GM19438 (cell line): Measurements from ENCODE around the gene HES3.

Experiments used
- ATAC-seq: cut with Tn5 transposase; IDR thresholded peaks from one replicate; pipeline ENCODE4 v1.9.1; 2021; ENCODE audit warnings: low read depth; ENCODE audit not compliant: unreplicated experiment

Gene HES3

DNA sequence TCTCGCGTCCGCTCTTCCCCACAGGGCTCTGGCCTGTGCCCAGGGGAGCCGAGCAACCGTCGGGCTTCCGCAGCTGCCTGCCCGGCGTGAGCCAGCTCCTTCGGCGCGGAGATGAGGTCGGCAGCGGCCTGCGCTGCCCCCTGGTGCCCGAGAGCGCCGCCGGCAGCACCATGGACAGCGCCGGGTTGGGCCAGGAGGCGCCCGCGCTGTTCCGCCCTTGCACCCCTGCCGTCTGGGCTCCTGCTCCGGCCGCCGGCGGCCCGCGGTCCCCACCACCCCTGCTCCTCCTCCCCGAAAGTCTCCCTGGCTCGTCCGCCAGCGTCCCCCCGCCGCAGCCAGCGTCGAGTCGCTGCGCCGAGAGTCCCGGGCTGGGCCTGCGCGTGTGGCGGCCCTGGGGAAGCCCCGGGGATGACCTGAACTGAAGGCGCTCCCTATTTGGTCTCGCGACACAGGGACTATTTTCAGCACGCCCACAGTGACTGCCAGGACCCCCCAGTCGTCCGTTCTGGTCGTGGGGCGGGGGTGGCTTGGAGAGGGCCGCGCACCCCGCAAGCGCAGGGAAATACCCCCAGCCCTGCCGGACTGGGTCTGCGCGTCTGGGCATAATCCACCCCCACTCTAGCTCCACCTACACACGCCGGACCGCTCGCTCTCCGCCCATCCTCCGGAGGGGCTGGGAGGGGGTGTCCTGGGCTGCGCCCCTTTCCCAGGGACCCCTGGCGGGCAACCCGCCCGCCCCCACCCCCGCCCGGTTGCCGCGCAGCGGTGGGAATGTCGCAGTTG lies 1.3 kb downstream of the HES3 start:
- ATAC-seq = no peak

DNA sequence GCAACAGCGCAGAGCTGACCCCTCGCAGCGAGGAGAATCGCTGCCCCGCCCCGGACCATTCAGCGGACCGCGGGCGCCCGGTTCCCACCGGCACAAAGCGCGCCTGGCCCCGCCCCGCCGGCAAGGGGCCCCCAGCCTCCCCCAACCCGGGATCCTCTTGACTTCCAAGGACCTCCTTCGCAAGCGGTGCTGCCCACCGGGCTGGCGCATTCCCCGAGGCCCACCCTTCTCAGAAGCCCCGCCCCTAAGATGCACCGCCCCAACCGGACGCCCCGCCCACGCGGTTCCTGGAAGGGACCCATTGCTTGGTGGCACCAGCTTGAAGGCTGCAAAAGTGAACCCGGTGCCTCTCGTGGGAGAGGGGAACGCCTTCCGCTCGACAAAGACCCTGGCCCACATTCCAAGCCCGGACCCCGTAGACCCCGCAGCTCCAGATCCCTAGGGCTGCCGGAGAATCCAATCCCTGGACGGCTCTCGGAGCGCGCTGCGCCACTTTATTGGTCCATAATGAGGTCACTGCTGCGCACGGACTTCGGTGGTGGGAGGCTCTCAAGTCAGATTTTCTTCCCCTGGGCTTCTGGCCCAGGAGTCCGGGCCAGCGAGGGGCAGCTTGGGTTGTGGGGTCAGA lies 2.0 kb downstream of the HES3 start:
- ATAC-seq = no peak

DNA sequence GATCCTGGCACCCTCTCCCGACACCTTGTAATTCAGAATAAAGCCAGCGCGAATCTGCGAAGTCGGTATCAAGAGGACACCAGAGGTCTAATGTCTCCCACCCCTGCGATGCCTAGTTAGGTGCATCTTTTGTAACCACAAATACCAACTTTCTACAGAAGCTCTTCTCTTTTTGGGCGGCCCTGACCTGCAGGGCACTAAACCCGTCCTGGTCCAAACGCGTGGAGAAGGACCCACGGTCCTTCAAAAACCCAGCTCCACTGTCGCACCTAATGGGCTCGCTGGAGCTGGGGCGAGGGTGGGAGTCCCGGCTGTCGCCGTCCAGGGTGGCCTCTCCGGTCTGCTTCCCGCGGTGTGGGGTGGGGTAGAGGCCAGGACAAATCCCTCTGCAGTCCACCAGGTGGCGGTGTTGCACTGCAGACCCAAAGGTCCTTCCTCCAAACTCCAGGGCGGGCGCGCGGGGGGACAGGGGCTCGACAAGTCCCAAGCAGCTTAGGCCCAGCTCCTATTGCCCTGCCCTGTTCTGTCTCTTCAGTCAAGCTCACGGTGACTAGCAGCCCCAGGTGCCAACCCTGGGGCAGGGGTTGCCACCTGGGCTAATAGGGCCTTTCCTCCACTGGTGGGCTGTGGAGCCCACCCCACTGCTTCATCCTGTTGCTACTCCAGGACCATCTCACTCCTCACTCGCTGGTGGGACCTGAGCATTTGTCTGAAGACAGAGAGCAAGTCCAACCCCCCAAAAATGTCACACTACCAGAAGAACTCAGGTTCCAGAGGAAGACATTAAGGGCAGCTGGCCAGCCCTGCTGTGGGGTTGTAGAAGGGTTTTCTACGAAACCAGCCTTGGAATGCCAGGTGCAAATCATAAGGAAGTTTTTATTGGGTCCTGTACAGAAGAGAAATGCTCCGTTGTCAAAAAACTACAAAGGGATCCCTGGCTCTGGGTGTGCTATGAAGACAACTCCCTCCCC lies 2.8 kb downstream of the HES3 start:
- no peak for ATAC-seq

DNA sequence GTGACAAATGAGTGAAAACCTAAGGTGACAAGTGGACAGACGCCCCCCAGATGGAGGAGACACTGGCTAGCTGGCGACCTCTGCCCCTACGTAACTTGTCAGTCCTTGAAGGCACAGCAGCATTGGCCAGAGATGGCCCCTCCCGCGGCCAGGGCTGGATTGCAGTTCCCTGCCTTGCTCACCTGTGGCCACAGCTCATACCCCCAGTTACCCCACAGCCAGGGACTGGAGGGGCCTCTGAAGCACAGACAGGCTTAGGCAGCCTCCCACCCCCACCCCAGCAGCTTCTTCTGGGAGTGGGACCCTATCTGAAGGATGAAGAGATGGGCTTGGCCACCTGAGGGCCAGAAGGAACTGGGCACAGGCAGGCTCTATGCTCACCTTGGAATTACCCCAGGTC lies 3.7 kb downstream of the HES3 start:
- ATAC-seq = no peak

DNA sequence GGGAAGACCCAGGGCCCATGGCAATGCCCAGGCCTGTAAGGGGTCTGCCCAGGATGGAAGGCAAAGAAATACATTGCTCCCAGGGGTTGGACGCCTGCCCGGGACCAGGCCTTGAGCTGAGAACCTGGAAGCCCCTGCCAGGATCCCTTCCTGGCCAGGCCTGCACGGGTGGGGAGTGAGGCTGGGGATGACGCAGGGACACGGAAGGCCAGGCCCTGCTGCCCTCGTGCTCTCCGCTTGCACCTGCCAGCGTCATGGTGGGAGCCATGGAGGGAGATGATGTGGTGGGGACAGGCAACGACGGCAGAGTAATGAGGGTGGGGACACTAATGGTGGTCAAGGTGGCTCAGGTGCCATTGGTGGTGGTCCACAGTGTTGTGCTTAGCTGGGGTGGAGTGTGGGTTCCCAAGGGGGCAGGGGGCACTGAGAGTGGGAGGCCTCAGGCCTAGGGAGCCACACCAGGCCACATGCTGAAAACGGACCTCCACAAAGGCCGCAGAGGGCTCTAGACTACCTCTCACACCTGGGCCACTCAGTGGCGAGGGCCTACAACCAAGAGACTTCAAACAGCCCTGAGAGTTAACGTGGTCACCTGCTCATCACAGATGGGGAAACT lies 4.3 kb downstream of the HES3 start:
- no peak for ATAC-seq

DNA sequence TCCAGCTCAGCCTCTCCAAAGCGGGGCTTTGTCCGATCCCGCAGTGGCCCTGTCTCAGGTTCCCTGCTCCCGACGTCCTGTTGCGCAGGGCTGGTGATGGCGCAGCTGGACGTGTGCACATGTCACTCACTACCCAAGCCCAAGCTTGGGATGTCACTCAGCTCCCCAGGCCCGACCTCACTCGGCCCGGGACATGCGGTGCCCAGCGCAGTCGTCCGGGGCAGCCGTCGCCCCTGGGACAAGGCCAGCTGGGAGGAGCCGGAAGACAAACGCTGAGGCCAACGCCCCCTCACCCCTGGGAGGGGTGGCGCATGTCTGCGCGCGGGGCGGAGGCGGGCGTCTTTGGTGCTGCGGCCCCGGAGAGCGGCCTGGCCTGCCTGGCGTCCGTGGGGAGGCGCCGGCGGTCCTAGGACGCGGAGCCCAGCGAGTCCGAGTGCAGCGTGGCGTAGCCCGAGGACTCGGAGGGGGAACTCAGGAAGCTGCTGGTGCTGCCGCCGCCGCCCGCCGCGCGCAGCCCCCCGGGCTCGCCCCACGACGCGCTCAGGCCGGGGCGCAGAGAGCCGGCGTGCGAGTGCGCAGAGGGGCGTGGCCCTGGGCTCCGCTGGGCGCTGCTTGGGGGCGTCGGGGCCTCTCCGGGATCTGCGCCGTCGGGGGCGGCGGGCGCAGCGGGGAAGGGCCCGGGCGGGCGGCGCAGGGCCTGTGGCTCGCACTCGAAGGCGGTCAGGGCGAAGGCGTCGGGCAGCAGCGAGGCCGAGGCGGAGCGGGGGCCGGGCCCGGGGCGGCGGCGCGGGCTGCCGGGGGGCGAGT lies 5.2 kb downstream of the HES3 start:
- no peak for ATAC-seq

DNA sequence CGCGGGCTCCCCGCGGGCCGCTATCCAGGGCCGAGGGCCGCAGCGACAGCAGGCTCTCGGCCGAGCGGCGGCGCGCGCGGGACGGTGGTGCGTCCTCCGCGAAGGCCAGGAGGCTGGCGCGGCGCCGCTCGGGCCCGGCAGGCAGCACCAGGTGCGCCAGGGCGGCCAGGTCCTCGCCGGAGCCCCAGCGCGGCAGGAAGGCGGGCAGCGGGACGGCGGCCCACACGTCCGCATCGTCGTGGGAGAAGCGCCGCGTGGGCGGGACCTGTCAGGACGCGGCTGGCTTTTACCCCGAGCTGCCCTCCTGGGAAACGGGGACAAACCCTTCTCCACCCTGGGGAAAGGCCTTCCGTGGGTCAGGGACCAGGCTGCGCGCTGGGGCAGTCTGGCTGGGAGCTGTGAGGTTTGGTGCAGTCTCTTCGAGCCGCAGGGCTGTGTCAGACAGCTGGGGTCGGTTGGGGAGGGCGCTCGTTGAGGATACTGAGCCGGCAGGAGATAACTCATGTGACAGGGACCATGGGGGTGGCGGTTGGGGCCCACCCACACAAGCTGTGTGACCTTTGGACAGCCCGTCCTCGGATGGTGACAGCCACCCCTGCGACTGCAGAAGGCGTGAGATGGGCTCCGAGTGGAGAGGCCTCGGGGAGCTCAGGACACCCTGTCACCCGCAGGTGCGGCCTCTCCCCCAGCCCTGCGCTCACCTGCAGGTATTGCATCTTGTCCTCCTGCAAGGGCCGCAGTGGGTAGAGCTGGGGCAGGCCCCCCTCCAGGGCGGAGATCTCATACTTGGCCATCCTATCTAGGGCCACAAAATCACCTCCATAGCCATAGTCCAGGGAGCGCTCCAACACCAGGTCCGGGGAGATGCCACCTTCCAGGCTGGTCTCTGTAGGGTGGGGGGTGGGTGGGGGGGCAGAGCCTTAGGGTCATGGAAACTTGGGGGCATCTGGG lies 6.0 kb downstream of the HES3 start:
- no peak for ATAC-seq

DNA sequence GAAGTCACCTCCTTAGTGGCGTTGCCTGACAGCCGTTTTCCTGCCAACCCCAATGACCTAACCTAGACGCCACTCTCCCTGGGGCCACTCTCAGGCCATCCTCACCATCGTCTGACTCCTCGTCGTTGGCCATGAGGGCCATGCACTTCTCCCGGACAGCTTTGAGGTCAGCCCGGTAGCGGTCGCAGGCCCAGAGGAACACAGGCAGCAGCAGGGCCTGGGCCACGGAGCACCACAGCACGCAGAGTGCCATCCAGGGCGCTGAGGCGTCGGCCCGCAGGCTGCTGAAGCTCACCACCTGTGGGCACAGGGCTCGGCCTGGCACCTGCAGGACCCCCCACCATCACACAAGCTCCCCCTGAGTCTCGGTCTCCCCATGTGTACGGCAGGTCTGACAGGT lies 7.3 kb downstream of the HES3 start:
- no peak for ATAC-seq

DNA sequence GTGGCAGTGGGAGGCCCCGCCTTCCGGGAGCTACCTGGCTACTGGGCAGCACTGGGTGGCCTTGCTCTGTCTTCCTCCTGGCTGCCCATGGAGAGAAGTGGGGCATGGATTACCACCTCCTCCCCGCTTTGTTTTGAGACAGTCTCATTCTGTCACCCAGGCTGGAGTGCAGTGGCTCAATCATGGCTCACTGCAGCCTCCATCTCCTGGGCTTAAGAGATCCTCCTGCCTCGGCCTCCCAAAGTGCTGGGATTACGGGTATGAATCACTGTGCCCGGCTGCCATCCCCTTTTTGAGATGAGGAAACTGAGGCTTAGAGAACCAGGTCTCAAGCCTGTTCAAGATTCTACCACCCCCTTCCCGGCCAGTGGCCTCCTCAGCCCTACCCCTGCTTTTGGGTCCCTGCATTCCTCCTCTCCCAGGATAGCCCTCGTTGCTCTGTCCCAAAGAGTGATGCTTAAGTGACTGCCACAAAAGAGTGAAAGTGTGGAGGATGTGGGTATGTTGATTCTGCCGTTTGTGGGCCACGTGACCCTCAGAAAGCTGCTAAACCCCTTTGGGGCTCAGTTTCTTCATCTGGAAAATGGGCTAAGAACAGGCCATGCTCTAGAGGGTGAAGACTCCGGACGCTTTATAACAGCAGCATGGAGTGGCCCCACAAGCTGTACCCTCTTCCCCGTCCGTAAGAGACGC lies 7.8 kb downstream of the HES3 start:
- ATAC-seq = no peak

DNA sequence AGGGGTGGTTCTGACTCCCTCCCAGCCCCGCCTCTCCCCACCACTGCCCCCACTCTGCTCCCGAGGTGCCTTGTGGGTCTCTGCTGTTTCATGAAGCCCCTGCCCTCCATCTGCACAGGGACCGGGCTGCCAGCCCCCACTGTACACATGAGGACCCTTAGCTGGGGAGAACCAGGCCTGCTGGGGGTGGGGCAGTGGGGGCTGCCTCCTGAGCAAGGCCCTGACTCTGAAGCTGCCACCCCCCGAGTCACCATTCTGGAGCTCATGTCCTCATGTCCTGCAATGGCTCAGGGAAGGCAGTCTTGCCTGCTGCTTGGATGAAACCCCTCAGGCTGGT lies 8.4 kb downstream of the HES3 start:
- ATAC-seq = no peak

DNA sequence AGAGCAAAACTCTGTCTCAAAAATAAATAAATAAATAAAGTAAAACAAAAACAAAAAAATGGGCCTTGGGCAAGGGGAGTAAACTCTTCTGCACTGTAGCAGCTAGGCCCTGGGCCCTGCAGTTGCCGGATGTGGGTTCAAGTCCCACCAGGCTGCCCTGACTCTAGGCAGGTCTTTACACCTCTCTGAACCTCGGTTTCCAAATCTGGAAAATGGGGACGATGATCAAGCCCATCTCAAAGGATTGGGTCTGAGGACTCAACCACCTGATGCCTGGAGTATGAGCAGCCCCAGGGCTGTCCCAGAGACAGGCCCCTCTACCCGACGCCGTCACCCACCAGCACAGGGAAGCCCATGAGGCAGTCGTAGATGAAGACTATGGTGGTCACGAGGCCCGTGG lies 9.4 kb downstream of the HES3 start:
- ATAC-seq = no peak

DNA sequence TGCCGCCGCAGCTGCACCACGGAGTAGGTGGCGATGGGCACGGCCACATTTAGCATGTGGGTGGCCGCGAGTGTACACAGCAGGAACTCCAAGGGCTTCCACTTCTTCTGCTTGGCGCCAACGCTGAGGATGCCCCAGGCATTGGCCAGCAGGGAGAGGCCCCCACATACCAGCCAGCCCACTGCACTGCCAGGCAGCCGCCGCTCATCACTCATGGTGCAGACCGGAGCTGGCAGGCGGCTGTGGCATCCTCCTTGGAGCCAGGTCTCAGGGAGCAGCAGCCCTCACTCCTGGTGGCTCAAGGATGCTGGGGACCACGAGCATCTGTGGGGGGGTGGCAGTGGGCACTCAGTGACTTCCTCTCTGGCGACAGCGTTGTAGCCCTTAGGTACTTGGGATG lies 10.7 kb downstream of the HES3 start:
- ATAC-seq = no peak

DNA sequence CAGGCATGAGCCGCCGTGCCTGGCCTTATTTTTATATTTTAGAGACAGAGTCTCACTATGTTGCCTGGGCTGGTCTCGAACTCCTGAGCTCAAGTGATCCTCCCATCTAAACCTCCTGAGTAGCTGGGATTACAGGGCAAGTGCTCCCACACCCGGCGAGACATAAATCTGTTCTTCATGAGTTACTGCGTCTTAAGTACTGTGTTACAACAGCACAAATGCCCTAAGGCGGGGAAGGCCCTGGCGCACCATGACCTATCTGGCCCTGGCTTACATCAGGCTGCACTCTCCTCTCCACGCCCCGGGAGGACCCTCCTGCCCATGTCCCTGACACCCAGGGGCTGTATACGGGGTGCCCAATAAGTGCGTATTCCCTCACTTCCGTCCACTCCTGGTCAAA lies 12.7 kb downstream of the HES3 start:
- no peak for ATAC-seq

DNA sequence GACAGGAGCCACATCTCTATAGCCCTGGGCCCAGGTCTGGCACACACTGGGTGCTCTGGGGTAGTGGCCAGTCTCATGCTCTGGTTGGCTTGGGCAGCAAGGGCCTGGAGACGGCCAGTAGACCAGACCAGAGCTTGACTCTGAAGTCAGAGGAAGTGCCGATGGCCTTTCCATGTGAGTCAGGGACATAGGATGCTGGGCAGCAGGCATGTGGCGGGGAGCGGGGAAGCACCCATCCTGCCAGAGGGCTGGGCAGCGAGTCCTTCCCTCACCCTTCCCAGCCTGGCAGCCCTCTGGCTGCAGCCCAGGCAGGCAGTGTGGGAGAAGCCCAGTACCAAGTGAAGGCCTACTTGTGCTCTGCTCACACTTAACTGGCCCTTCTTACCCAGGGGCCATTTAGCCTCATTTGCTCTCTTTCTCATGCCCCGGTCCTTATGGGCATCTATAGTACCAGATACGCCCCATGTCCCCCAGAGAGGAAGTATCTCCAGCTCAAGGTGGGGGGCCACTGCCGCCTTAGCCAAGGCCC lies 13.6 kb downstream of the HES3 start:
- no peak for ATAC-seq

DNA sequence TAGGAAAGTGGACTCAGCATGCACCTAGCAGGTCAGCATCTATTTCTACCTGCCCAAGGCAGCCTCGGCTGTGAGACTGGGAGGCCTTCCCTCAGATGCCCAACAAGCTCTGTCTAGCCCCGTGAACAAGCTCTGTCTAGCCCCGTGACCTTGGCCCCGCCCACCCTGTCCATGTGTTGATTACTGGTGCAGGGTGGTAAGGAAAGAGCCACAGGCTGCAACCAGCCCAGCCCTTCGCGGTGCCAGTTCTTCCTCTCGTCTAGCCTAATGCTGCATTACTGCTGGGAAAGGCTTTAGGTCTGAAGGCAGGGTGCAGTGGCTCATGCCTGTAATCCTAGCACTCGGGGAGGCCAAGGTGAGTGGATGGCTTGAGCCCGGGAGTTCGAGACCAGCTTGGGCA lies 14.7 kb downstream of the HES3 start:
- no peak for ATAC-seq

DNA sequence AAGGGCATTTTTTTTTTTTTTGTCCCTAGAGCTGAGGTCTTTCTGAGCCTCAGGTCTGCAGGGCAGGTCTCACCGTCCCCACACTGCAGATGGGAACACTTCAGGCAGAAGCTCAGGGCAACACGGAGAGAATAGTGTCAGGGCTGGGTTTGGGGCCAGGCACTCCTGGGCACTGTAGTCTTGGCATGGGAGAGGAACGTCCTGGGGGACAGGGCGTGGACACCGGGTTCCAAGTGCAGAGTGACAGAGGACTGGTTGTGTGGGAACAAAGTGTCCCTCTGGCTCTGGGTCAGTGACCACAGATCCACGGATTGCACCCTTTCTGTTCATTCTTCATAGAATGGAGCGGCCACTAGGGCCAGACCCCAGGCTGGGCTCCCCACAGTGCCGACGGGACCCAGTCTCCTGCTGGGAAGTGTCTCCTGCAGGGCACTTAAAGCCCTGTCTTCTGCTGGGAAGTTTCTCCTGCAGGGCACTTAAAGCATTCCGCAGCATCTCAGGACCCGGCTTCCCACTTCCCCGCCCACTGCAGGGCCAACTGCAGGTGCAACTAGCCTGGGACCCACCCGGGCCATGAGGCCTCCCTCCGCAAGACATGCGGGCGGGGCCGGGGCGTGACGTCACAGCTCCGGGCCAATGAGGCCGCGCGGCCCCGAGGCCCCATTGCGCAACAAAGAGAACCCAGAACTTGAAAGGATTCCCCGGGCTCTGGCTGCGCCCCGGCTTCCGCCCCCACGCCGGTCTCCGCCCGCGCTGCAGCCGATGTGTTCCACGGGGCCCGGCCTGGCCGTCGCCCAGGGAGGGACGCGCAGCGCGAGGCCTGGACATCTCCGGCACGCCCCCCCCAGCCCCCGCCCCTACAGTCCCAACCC lies 15.7 kb downstream of the HES3 start:
- ATAC-seq = peak; percentile 65

DNA sequence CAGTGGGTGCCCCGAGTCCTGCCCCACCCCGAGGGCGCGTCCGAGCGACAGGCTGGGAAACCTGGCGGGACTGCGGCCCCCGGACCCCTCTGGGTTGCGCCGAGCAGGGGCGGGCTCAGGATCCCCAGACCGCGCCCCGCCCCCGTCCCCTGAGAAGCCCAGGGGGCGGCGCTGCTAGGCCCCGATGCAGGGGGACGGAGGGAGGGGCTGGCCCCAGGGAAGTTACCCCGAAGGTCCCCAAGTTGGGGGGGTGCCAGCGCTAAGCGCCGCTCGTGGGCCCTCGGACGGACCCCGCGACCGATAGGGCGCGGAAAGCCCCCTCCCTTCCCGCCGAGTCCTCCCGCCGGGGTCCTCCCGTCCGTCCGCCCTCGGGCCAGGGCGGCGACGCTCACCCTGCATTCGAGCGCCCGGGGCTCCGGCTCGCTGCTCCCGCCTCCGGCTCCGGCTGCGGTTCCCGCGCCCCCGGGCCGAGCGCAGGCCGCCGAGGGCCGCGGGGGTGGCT lies 16.5 kb downstream of the HES3 start:
- ATAC-seq = peak; percentile 41
